MM.1S (cell line): ENCODE measurements around the gene GOLGA6L6.
"Not testable (repeated sequence)": the region's sequence is repeated elsewhere in the genome, so short reads cannot be mapped to it uniquely, and the experiment has no call there.

Experiments
- DNase-seq: peaks from one replicate; pipeline ENCODE4 v3.0.0-alpha.2; 2015
- H2AFZ ChIP-seq: fragments of 300-600 bp; sonication (generic); 2 replicates; pipeline ENCODE4 v1.6.0; 2016; ENCODE audit warnings: antibody characterized with exemption, low read length
- H3F3A ChIP-seq: fragments of 300-600 bp; sonication (generic); 2 replicates; pipeline ENCODE4 v1.6.1; 2016; ENCODE audit warnings: mild to moderate bottlenecking, antibody characterized with exemption, low read length, moderate library complexity, mixed read lengths; ENCODE audit not compliant: insufficient read depth
- H3K27ac ChIP-seq: fragments of 300-600 bp; sonication (generic); 2 replicates; pipeline ENCODE4 v1.5.1; 2016; ENCODE audit warnings: mild to moderate bottlenecking, low read length
- H3K27me3 ChIP-seq: fragments of 300-600 bp; sonication (generic); replicated peaks from 2 replicates; pipeline ENCODE4 v1.6.0; 2016; ENCODE audit warnings: low read length; ENCODE audit not compliant: insufficient read depth
- H3K36me3 ChIP-seq: fragments of 300-600 bp; sonication (generic); replicated peaks from 2 replicates; pipeline ENCODE4 v1.6.1; 2016; ENCODE audit warnings: mild to moderate bottlenecking, low read length, mixed read lengths; ENCODE audit not compliant: insufficient read depth
- H3K4me1 ChIP-seq: fragments of 300-600 bp; sonication (generic); 2 replicates; pipeline ENCODE4 v1.6.1; 2016; ENCODE audit warnings: low read length, mixed read lengths
- H3K4me2 ChIP-seq: fragments of 300-600 bp; sonication (generic); 2 replicates; pipeline ENCODE4 v1.6.0; 2016; ENCODE audit warnings: low read depth, low read length
- H3K4me3 ChIP-seq: fragments of 300-600 bp; sonication (generic); 2 replicates; pipeline ENCODE4 v1.5.1; 2016; ENCODE audit warnings: low read length, mixed read lengths
- H3K79me2 ChIP-seq: fragments of 300-600 bp; sonication (generic); 2 replicates; pipeline ENCODE4 v1.6.1; 2016; ENCODE audit warnings: mixed run types, low read length, mixed read lengths
- H3K9ac ChIP-seq: fragments of 300-600 bp; sonication (generic); 2 replicates; pipeline ENCODE4 v1.6.1; 2016; ENCODE audit warnings: low read length, mixed read lengths
- H3K9me2 ChIP-seq: fragments of 300-600 bp; sonication (generic); replicated peaks from 2 replicates; pipeline ENCODE4 v1.6.1; 2016; ENCODE audit warnings: mild to moderate bottlenecking, low read length, mixed read lengths; ENCODE audit not compliant: insufficient read depth
- H3K9me3 ChIP-seq: fragments of 300-600 bp; sonication (generic); replicated peaks from 2 replicates; pipeline ENCODE4 v1.6.1; 2016; ENCODE audit warnings: mild to moderate bottlenecking, low read length, mixed read lengths; ENCODE audit not compliant: insufficient read depth
- H4K20me1 ChIP-seq: fragments of 300-600 bp; sonication (generic); 2 replicates; pipeline ENCODE4 v1.6.1; 2016; ENCODE audit warnings: mild to moderate bottlenecking, low read length, moderate library complexity, mixed read lengths; ENCODE audit not compliant: insufficient read depth

Gene GOLGA6L6

DNA sequence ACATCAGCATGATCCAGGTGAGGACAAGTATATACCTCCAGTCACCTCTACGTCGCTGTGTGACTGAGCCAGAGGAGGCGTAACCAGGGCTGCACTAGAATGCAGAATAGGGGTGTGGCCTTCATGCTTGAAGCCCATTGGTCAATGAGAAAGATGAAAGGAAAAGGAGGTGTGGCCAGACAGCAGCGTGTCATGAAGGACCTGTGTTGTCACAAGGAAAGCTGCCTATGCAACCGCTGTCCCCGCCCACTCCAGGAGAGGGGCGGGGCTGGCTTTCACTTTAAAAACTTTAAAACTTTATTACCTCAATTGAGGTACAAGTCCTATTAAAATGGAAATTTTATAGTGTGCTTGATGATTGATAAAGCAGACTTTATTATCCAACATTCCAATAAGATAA, at the start of gene GOLGA6L6:
GOLGA6L6 (minus strand) TSS at position 101 of the 400 bp plus-strand sequence; CDS start at position 10, 91 bp downstream.
- not testable (repeated sequence) for DNase-seq, H4K20me1 ChIP-seq, H3K9ac ChIP-seq, H3K4me3 ChIP-seq, H3K4me2 ChIP-seq, H2AFZ ChIP-seq, H3K79me2 ChIP-seq, H3K9me3 ChIP-seq, H3K27me3 ChIP-seq, H3K4me1 ChIP-seq, H3F3A ChIP-seq, H3K9me2 ChIP-seq, H3K36me3 ChIP-seq, H3K27ac ChIP-seq

DNA sequence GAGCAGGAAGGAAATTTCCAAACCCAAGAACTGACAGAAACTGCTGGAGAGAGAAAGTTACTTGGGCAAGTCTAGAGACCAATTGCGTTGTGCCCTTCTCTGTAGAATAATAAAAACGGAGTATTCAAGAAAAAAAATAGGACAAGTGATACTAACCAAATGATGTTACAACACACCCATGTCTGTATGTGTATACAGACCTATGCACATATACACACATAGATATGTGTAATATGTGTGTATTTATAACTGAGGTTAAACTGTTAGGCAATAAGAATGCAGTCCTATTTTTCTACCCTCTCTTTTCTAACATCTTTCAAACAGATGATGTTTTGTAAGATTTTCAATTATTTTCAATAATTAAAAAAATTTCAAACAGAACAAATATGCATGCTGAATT, 48.5 kb upstream of the GOLGA6L6 start:
- H3K27me3 ChIP-seq, H3K9ac ChIP-seq, H3K9me2 ChIP-seq, H3K27ac ChIP-seq, H3K79me2 ChIP-seq, H3F3A ChIP-seq, H3K4me1 ChIP-seq, H2AFZ ChIP-seq, H4K20me1 ChIP-seq, H3K4me3 ChIP-seq, DNase-seq, H3K36me3 ChIP-seq, H3K4me2 ChIP-seq, H3K9me3 ChIP-seq: not testable (repeated sequence)

DNA sequence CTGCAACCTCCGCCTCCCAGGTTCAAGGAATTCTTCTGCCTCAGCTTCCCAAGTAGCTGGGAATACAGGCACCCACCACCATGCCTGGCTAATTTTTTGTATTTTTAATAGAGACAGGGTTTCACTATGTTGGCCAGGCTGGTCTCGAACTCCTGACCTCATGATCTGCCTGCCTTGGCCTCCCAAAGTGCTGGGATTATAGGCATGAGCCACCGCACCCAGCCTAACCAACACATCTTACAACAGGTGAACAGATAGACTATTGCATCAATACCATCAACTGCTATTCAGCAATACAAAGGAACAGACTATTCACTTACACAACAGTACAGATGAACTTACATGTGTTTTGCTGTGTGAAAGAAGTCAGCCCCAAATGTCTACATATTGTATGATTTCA, 45.2 kb upstream of the GOLGA6L6 start:
- H3F3A ChIP-seq, H3K9me3 ChIP-seq, H3K79me2 ChIP-seq, H3K4me1 ChIP-seq, H3K9me2 ChIP-seq, H3K9ac ChIP-seq, H3K27ac ChIP-seq, H3K27me3 ChIP-seq, H2AFZ ChIP-seq, H3K36me3 ChIP-seq, H4K20me1 ChIP-seq, DNase-seq, H3K4me2 ChIP-seq, H3K4me3 ChIP-seq: not testable (repeated sequence)

DNA sequence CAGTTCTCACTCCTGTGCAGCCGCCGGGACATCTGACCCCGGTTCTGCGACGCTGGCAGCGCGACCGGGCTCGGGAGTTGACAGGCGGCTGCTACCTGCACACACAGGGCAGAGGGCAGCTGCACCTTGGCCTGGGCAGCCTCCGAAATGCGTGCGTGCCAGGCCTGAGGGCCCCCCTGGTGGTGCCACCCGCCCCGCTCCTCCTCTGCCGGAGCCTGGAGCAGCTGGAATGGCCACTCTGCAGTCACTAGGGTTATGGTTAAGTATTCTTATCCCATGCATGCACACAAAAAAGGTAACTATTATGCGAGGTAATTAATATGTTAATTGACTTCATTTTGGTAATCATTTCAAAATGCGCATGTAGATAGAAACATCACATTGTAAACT, 41.1 kb upstream of the GOLGA6L6 start:
- not testable (repeated sequence) for H2AFZ ChIP-seq, H3K4me1 ChIP-seq, H3F3A ChIP-seq, H3K36me3 ChIP-seq, H3K9me2 ChIP-seq, H3K4me3 ChIP-seq, H4K20me1 ChIP-seq, H3K27me3 ChIP-seq, H3K79me2 ChIP-seq, H3K9ac ChIP-seq, H3K4me2 ChIP-seq, H3K27ac ChIP-seq, H3K9me3 ChIP-seq
- DNase-seq, result peak; percentile 1

DNA sequence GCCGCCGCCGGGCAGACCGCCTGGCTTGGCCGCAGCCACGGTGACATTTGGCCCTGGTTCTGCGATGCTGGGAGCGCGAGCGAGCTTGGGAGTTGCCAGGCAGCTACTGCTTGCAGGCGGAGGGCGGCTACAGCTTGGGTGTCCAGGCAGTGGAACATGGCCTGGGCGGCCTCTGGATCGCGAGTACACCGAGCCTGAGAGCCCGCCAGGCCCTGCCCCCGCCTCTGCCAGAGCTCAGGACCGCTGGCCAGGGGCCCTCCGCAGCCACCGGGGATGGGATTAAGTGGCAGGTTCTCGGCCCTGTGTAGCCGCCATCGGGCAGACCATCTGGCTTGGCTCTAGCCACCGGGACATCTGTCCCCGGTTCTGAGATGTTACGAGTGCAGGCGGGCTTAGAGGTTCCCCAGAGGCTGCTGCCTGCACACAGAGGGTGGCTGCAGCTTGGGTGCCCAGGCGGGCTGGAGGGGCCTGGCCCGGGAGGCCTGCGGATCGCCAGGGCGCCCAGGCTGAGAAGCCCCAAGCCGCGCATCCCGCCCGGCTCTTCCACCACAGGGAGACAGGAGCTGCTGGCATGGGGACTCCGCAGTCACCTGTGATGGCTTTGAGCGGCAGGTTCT, 40.6 kb upstream of the GOLGA6L6 start:
- H3K9ac ChIP-seq, H3F3A ChIP-seq, H3K4me1 ChIP-seq, H2AFZ ChIP-seq, H4K20me1 ChIP-seq, H3K9me3 ChIP-seq, H3K27me3 ChIP-seq, H3K27ac ChIP-seq, H3K79me2 ChIP-seq, DNase-seq, H3K4me2 ChIP-seq, H3K4me3 ChIP-seq, H3K9me2 ChIP-seq, H3K36me3 ChIP-seq: not testable (repeated sequence)

DNA sequence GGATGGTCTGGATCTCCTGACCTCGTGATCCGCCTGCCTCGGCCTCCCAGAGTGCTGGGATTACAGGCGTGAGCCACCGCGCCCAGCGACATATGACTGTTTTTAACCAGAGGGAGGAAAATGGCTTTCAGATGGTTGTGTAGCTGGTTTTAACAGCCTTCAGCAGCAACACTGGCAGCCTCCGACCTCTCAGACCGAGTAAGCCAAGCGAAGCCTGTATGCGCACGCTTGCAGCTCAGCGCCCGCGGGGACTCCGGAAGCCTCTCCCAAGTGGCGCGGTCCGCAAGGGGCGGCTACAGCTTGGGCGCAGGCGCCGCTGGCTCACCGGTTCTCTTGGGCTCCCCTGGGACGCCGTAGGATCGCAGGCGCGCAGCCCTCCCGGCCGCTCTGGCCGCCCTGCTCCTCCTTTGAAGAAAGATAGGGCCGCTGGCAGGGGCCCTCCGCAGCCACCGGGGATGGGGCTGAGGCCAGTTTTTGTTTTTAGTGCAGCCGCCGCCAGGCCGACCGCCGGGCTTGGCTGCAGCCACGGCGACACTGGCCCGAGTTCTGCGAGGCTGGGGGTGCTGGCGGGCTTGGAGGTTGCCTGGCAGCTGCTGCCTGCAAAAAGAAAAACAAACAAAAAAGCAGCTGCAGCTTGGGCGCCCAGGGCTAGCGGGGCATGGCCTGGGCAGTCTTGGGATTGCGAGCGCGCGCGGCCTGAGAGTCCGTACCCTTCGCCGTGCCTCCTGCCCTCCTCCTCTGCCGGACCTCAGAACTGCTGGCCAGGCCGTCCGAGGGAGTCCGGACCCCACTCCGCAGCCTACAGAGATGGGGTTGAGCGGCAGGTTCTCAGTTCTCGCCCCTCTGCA, 39.9 kb upstream of the GOLGA6L6 start:
- not testable (repeated sequence) for H3K9ac ChIP-seq, H2AFZ ChIP-seq, H3F3A ChIP-seq, H3K36me3 ChIP-seq, H3K27ac ChIP-seq, H3K4me3 ChIP-seq, H3K4me1 ChIP-seq, H3K27me3 ChIP-seq, H3K9me3 ChIP-seq, H3K79me2 ChIP-seq, H3K9me2 ChIP-seq, H4K20me1 ChIP-seq, H3K4me2 ChIP-seq, DNase-seq

- not testable (repeated sequence) for H2AFZ ChIP-seq, H3K9ac ChIP-seq, H3K27me3 ChIP-seq, H3K79me2 ChIP-seq, H3K27ac ChIP-seq, H3K36me3 ChIP-seq, H3K4me3 ChIP-seq, DNase-seq, H4K20me1 ChIP-seq, H3K9me3 ChIP-seq, H3K9me2 ChIP-seq, H3K4me2 ChIP-seq, H3F3A ChIP-seq, H3K4me1 ChIP-seq
Observed at GRCh38 chr15:20579662-20580061, 38.1 kb upstream of the GOLGA6L6 start.

DNA sequence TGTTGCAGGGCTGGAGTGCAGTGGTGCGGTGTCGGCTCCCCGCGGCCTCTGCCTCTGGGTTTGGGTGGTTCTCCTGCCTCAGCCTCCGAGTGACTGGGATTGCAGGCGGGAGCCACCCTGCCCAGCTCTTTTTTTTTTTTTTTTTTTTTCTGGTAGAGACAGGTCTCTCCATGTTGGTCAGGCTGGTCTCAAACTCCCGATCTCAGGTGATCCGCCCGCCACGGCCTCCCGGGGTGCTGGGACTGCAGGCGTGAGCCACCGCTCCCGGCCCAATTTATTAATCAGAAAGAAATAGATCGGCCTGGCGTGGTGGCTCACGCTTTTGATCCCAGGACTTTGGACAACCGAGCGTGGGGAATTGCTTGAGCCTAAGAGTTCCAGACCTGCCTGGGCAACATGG, 9.7 kb upstream of the GOLGA6L6 start:
- not testable (repeated sequence) for H2AFZ ChIP-seq, H3K36me3 ChIP-seq, H3K79me2 ChIP-seq, H3K9me2 ChIP-seq, H3F3A ChIP-seq, DNase-seq, H3K9ac ChIP-seq, H3K4me1 ChIP-seq, H3K9me3 ChIP-seq, H3K27ac ChIP-seq, H3K4me3 ChIP-seq, H3K4me2 ChIP-seq, H4K20me1 ChIP-seq, H3K27me3 ChIP-seq
